Activated T-cell treated with anti-CD3 and anti-CD28 coated beads, Interleukin-2, amount 50 U/mL, for 48 hours (primary cell): ENCODE measurements around the gene UTP18.
"Not testable (repeated sequence)": the region's sequence is repeated elsewhere in the genome, so short reads cannot be mapped to it uniquely, and the experiment has no call there.

Experiments
- DNase-seq, 2 experiments: peaks; one replicate each; pipeline ENCODE4 v3.0.0-alpha.2; 2020

The UTP18 gene

DNA sequence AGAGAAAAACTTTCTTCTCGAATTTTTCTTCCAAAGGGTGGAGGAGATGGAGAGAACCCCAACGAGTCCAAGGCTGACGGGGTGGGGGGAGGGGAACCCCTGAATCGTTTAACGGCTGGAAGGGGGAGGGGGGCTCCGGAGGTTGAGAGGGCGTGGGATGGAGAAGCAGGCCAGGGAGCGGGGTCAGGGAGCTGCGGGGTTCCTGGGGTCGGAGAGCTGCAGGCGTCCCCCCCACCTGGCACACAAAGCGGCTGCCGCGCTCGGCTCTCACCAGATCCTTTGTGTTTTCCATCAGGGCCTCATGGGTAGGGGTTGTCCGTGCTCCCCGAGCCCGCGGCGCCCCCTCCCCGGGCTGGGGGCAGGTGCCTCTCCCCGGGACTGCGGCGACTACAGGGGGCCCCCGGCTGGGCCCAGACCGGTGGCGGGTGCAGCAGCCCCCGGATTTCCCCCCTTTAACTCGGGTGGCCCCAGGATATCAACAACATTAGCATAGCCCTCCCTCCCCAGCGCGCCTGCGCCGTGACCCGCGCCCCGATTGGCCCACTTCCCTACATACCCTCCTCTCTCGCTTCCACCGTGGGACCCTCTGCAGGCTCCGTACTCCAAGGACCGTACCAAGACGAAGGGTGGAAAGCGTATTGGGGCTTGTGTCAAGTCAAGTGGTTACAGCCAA lies 646 bp upstream of the UTP18 start, which contains the start of gene MBTD1:
TSS of gene MBTD1 (minus strand) at position 486 of the 673 bp plus-strand sequence. CDS start 34,888 bp downstream, outside the sequence.
- DNase-seq = peak; percentile 94

DNA sequence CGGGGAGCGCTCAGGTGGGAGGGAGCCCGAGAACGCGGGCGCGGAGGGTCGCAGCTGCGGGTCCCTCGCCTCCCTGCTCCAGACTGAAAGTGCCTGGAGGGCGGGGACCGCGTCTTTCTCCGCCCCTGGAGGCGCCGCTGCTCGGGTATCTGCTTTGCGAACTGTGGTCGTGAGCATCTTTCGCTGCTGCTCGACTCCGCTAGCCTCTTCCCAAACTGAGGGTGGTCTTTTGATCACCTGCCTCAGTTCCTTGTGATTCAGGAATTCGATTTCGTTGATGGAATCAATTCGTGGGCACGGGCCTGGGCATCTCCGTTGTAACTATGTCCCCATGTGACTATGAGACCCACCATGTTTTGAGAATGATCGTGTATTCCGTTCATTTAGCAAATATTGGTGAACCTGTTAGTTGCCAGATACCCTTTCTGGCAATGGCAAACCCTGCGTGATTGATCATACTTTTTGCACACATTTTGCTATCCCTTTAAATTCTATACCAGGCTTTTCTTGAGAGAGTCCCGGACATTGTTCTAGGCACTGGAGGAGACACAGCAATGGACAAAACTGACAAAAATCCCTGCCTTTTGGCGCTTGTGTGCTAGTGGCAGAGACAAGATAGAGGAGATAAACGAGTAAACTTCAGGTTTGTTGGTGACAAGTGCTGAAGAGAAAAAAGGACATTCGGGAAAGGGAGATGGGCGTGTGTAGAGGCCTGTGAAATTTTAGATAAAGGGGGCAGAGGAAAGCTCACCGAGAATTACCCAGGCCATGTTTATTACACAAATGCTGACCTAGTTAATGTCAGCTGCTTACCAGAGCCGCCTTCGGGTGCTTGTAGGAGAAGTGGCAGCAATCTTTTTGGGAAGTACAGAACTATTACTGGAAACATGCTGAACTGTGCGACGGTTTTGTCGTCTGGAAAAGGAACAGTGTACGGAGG lies 948 bp downstream of the UTP18 start:
- DNase-seq = no peak

DNA sequence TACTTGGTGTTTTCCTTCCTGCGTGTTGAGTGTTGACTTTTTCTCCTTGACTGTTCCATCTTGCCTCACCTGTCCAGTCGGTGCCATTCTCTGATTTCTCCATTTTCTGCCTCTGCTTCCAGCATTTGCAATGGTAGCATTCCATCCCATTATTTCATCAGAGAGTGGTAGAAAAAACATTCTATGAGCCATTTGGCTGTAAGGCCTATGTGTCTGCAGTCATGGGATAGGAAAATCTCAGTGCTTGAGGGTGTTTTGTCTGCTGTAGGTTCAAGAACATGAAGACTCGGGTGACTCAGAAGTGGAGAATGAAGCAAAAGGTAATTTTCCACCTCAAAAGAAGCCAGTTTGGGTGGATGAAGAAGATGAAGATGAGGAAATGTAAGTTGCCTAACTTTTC lies 2.7 kb downstream of the UTP18 start:
- no peak for DNase-seq

DNA sequence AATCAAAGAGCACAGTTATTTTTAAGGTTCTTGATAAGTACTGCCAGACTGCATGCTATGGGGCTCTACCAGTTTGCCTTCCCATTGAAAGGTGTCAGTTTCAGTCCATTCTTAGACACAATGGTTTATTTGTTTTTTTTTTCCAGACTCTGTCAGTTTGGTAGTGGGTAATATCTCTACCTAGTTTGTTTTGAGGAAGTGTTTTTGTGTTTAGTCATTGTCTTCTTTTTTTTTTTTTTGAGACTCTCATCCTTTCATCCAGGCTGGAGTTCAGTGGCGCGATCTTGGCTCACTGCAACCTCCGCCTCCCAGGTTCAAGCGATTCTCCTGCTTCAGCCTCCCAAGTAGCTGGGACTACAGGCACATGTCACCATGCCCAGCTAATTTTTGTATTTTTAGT lies 4.1 kb downstream of the UTP18 start:
- DNase-seq = not testable (repeated sequence)

DNA sequence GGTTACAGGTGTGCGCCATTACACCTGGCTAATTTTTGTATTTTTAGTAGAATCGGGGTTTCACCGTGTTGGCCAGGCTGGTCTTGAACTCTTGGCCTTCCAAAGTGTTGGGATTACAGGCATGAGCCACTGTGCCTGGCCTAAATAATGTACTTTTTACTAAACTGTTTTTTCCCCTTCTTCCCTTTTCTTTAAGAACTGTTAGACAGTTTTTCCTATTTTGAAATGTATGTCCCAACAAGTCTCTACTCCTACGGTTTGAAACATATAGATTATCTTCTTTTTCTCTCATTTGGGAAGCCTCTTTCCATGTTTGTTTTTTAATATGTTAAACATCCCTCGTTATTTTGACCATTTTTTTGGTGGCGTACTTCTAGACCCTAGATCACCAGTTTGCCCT lies 9.6 kb downstream of the UTP18 start:
- DNase-seq = no peak

DNA sequence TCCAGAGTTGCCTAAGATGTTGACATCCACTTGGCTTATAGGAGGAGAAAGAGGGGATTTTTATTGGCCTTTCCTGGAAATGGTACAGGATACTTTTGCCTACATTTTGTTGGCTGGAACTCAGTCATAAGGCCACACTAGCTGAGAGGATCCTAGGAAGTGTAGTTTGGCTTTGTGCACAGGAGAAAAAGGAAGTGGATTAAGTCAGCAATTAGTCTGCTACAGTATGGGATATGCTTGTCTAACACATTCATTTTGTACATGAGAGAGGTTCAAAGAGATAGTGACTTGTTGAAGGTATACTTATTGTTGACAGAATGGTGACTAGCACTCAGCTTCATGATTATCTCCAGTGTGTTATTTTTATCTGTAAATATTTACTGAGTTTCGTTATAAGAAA lies 10.3 kb downstream of the UTP18 start:
- DNase-seq = no peak

DNA sequence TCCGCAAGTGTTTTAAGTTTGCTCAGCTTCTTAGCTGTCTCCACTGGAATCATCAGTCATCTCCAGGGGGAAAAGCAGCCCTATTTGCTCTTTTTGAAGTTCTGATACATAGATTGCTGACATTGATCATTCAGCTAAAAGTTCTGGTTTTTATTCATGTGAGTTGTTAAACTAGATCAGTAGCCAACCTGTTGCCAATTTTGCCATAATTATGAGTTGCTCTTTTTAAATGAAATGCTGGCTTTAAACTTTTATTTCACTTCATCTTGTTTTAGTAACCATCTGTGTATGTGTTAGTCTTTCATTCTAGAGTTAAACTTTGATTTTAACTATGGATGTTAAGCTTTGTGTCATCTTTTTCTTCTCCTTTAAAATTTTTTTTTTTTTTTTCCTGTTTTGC lies 12.5 kb downstream of the UTP18 start:
- no peak for DNase-seq

DNA sequence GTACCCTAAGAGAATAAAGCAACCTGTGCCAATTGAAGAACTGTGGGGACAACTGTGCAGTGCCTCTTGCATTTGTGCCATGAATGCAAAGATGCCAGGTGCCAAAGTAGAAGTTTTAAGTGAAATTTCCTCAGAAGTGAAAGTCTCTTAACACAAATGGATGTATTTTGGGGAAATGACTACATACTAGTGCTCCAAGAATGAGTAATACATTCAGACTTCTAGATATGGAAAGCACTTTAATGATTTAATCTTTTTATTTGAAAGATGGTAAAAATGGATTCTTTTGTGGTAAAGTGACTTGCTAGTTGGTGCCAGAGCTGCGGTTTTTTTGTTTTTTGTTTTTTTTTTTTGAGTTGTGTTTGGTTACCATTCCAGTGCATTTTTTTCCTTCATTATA lies 15.0 kb downstream of the UTP18 start:
- DNase-seq = no peak

DNA sequence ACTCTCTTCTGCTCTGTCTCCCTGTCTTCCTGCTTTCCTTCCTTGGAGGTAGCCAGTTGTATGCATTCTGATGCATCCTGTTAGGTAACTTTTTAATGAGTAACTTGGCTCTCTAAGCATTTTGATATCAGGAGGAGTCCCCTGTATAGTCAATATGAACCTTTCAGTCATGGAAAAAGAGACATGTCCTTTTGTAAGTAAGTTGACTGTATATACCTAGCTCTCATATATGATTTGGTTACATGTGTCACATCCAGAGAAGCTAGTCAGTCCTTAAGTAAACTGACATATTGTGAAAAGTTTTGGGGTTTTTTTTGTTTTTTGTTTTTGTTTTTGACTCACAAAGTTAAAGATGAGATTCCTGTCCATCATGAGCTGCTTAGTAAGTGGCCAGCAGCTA lies 18.8 kb downstream of the UTP18 start:
- DNase-seq = no peak

DNA sequence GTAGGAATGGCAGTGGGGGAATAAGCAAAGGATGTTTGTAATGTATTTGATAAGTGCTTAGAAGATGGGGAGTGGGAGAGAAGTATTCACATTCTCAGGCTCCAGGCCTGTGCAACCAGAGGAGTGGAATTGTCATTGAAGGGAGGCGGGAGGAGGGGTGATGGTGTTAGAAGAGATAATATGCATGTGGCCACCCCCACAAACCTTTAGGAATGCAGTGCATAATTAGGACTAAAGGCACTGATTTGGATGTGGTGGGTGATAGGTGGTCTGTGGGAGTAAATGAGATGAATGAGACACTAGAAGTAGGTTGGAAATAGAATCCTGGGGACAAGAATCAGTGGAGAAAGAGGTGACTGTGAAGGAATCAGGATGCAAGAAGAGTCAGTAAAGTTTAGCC lies 27.1 kb downstream of the UTP18 start:
- no peak for DNase-seq

DNA sequence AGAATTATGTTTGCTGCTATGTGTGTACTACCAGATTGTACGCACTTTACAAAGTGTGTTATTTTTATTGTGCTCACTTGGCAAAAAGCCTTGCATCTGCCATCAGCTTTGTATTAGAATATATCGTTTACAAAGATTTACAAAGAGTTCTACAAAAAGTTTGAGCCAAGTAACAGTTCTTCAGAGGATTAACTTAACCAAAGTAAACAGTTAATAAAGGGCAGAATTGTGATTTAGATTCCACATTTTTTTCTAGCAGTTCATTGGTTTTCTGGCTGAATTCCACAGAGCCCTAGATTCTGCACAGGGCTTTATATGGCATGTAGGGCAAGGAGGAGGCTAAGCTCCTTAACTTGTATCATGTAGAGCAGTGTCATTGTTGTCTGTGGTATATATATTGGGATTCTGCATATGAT lies 29.4 kb downstream of the UTP18 start:
- DNase-seq = no peak

DNA sequence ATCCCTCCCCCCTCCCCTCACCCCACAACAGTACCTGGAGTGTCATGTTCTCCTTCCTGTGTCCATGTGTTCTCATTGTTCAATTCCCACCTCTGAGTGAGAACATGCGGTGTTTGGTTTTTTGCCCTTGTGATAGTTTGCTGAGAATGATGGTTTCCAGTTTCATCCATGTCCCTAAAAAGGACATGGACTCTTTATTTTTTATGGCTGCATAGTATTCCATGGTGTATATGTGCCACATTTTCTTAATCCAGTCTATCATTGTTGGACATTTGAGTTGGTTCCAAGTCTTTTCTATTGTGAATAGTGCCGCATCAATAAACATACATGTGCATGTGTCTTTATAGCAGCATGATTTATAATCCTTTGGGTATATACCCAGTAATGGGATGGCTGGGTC lies 34.0 kb downstream of the UTP18 start:
- not testable (repeated sequence) for DNase-seq

DNA sequence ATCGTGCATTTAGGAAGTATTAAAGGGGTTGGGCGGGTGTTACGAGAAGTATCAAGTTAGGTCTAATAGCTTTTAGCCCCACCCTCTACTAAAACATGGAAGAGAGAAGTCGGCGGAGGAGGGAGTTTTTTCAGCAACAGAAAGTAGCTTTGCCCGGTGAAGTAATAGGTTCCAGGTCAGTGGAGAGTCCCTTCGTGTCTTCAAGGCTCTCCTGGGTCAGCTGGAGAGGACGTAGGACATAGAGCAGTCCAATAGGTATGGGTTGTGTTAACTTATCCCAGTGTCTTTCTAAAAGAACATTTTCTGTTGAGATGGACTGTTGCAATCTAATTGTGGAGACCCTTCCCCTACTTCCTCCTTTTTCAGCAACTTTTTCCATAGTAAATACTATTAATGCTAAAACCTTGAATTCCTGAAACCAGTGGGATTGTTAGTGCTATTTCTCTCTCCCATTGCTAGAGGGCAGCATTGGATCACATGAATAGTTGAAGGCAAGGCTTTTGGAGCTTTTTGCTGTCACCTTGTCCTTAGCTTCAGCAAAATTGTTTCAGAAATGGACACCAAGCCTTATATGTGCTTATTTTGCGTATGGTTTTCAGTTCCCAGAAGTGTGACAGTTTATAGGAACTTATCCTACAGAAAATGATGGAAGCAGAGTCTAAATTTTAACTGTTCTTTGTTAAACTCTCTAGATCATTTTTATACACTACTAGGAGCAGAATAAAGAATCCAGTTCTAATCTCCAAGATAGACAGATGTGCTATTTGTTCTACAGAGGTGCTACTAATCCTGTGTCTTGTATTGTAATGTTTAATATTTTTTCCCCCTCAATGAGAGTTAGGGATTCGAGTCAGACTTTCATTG lies 38.4 kb downstream of the UTP18 start:
- no peak for DNase-seq

DNA sequence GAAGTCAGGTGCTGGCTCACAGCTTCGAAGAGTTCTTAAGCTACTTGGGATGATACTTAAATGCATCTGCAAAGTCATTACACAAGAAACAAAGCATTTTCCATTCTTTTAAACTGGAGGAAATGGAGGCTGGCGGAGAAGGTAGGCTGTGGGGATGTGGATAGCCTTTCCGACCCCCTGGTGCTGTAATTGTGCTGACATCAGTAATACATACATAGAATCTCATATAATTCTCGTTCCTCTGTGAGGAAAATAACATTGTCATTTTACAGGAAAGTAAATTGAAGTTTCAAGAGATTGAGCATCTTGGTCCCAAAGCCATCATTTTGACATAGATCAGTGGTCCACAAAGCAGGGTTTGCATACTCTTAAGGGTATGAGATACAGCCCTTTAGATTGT lies 39.5 kb downstream of the UTP18 start:
- DNase-seq = no peak

DNA sequence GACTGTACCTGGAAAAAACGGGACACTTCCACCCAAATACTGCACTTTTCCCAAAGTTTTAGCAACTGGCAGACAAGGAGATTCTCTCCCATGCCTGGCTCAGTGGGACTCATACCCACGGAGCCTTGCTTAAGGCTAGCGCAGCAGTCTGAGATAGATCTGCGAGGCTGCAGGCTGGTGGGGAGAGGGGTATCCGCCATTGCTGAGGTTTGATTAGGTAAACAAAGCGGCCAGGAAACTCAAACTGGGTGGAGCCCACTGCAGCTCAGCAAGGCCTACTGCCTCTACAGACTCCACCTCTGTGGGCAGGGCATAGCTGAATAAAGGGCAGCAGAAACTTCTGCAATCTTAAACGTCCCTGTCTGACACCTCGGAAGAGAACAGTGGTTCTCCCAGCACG lies 44.8 kb downstream of the UTP18 start:
- no peak for DNase-seq

DNA sequence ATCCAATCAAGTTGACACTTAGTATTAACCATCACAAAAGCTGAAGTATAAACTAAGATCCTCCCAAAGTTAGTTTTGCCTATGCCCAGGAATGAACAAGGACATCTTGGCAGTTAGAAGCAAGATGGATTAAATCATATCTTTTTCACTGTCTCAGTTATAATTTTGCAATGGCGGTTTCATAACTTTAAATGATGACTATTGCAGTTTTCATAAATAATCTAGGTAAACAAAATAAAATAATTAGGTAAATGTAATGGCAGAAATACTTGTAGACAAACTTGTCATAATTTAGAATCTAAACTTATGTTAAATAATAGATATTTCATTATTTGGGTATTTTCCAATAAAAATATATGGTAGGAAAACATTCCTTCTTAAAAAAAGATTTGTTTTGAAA lies 51.7 kb downstream of the UTP18 start:
- DNase-seq = not testable (repeated sequence)

DNA sequence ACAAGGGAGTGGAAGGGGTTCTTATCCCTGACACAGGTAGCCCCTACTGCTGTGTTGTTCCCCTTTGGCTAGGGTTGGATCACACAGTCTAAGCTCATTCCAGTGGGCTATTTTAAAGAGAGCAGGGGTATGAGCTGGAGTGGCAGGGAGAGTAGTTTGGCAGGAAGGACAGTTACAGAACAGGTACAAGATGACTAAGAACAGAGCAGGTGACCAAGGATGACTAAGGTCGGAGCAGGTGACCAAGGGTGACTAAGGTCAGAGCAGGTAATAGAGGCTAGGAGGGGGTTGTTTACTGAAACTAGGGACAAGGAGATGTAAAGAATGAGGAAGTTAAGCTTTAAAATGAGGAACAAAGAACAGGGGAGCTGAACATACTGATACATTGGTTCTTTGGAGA lies 58.8 kb downstream of the UTP18 start:
- DNase-seq = no peak

DNA sequence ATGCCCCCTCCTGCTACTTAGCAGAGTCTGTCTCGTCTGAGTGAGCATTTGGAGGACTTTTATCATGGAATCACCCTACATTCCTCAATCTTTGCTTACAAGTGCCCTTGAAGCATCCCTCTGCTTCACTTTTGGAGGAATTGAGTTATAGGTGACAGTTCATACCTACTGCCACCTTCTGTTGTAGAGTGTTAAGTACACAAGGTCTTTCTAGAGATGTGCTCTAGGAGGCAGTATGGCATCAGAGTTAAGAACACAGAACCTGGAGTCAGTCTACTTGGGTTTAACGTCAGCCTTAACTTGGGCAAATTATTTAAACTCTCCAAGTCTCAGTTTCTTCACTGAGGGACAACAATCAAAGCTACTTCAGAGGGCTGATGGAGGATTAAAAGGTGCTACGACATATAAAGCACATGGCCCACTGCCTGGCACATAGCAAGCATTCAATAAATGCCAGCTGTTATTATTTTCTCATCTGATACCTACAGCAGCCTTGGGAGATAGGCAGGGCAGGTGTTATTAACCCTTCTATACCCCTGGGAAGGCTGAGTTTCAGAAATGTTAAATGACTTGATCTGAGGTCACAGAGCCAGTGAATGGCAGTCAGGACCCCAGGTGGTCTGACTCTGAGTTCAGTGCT lies 62.2 kb downstream of the UTP18 start:
- no peak for DNase-seq

DNA sequence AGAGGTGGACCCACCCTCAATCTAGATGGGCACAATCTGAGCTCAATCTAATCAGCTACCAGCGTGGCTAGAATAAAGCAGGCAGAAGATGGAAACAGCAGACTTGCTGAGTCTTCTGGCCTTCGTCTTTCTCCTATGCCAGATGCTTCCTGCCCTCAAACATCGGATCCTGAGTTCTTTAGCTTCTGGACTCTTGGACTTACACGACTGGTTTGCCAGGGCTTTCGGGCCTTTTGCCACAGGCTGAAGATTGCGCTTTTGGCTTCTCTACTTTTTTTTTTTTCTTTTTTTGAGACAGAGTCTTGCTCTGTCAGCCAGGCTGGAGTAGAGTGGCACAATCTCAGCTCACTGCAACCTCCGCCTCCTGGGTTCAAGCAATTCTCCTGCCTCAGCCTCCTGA lies 65.1 kb downstream of the UTP18 start:
- DNase-seq = no peak

DNA sequence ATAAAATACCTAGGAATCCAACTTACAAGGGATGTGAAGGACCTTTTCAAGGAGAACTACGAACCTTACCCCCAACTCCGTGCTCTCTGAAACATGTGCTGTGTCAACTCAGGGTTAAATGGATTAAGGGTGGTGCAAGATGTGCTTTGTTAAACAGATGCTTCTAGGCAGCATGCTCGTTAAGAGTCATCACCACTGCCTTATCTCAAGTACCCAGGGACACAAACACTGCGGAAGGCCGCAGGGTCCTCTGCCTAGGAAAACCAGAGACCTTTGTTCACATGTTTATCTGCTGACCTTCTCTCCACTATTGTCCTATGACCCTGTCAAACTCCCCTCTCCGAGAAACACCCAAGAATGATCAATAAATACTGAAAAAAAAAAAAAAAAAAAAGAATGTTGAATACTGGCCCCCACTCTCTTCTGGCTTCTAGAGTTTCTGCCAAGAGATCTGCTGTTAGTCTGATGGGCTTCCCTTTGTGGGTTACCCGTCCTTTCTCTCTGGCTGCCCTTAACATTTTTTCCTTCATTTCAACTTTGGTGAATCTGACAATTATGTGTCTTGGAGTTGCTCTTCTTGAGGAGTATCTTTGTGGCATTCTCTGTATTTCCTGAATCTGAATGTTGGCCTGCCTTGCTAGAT lies 70.6 kb downstream of the UTP18 start:
- DNase-seq = not testable (repeated sequence)

DNA sequence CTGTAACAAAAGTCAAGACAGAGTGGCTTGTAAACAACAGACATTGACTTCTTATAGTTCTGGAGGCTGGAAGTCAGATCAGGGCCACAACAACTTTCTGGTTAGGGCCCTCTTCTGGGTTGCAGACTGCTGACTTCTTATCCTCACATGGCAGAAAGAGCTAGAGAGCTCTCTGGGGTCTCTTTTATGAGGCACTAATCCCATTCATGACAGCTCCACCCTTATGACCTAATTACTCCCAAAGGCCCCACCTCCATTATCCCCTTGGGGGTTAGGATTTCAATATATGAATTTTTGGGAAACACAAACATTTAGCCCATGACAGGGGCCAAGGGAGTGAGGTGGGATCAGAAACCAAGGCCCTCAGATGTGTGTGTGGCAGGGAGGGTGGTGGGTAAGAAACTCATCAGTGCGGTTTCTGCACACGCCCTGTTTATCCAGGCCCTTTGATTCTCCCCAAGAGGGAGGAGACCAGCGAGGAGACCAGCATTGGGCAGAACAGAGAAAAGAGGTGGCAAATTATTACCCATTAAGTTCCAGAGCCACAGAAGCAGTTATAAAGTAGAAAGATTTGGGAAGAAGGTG lies 74.8 kb downstream of the UTP18 start:
- DNase-seq = no peak
